ENCODE results near the gene PLB1. TPM values are rescaled to one million over a fixed set of nuclear protein-coding genes. Genes with fewer than 3 reads are reported as not detected.

The PLB1 gene
- total RNA-seq, 2 experiments from 2014 or later, result 1.3 to 1.6 TPM

- ATAC-seq (ENCODE audit: poor library complexity) (no peak), DNase-seq (peak in 1 of 14 experiments; percentile 17)
- Histone ChIP-seq H3K9me3 (ENCODE audit: control insufficient read depth in 1 of 2, insufficient read depth in 1 of 2, low read length in 2 of 2) (peaks cover 0 to 5% of the 10 kb centered on the region in 2 experiments), H3K27me3 (ENCODE audit: control insufficient read depth in 1 of 2, insufficient read depth in 2 of 2, low read length in 2 of 2) (no peaks in the 10 kb centered on the region), H3K4me3 (ENCODE audit: low read length) (no peak overlapping the region), H3K36me3 (ENCODE audit: insufficient read depth, low read length) (no peaks in the 10 kb centered on the region), H3K4me1 (ENCODE audit: insufficient read depth, low read length) (peaks cover 74% of the 10 kb centered on the region), H3K27ac (ENCODE audit: low read depth in 1 of 2, low read length in 2 of 2) (no peak overlapping the region)
- Mint-ChIP-seq H3K27ac (no peak overlapping the region), H3K4me1 (ENCODE audit: low read depth) (peaks cover 60% of the 10 kb centered on the region), H3K4me3 (no peak overlapping the region), H3K36me3 (ENCODE audit: low read depth) (no peaks in the 10 kb centered on the region), H3K9me3 (no peaks in the 10 kb centered on the region), H3K27me3 (no peaks in the 10 kb centered on the region)
- no peak for TF ChIP-seq CTCF (IDR thresholded peaks at IDR 0.05)
- intact Hi-C loops (cut with DNase I, micrococcal nuclease), result loop anchor here in 1 of 2 experiments (10.0 kb wide), 1 partner anchor 58 kb away; no protein-coding TSS in a partner anchor
- CTCF ChIA-PET, result no interaction called here
- POLR2A ChIA-PET, result interaction anchor here (1.1 to 7.7 kb wide), 2 partner anchors 32 to 125 kb away, joined by 3 to 49 read pairs; partner anchors contain the start of gene PPP1CB
Measured at GRCh38 chr2:28626891-28627421, 131.1 kb downstream of the PLB1 start.

- intact Hi-C loops (cut with DNase I, micrococcal nuclease), result loop anchor here in 1 of 2 experiments (10.0 kb wide), 1 partner anchor 57 kb away; no protein-coding TSS in a partner anchor
- Histone ChIP-seq H3K27ac (ENCODE audit: low read depth in 1 of 2, low read length in 2 of 2) (no peak overlapping the region), H3K4me1 (ENCODE audit: insufficient read depth, low read length) (peaks cover 65% of the 10 kb centered on the region), H3K36me3 (ENCODE audit: insufficient read depth, low read length) (no peaks in the 10 kb centered on the region), H3K27me3 (ENCODE audit: control insufficient read depth in 1 of 2, insufficient read depth in 2 of 2, low read length in 2 of 2) (no peaks in the 10 kb centered on the region), H3K9me3 (ENCODE audit: control insufficient read depth in 1 of 2, insufficient read depth in 1 of 2, low read length in 2 of 2) (peaks cover 0 to 5% of the 10 kb centered on the region in 2 experiments), H3K4me3 (ENCODE audit: low read length) (no peak overlapping the region)
- ATAC-seq (ENCODE audit: poor library complexity) (no peak), DNase-seq (peak in 1 of 14 experiments; percentile 27)
- H3K4me1 Mint-ChIP-seq (ENCODE audit: low read depth), result peaks cover 52% of the 10 kb centered on the region
- POLR2A ChIA-PET, result interaction anchor here (1.1 kb wide), 1 partner anchor 33 kb away, joined by 3 read pairs; no protein-coding TSS in a partner anchor
- H3K27me3 Mint-ChIP-seq, result no peaks in the 10 kb centered on the region
- no peak overlapping the region for H3K4me3 Mint-ChIP-seq
- no peaks in the 10 kb centered on the region for H3K9me3 Mint-ChIP-seq
- H3K27ac Mint-ChIP-seq, result no peak overlapping the region
- no peaks in the 10 kb centered on the region for H3K36me3 Mint-ChIP-seq (ENCODE audit: low read depth)
- CTCF ChIA-PET, result no interaction called here
- no peak for TF ChIP-seq CTCF (IDR thresholded peaks at IDR 0.05)
Measured at GRCh38 chr2:28627722-28628480, 132.0 kb downstream of the PLB1 start.

- Mint-ChIP-seq H3K27ac (no peak overlapping the region), H3K9me3 (no peaks in the 10 kb centered on the region), H3K36me3 (ENCODE audit: low read depth) (no peaks in the 10 kb centered on the region), H3K4me1 (ENCODE audit: low read depth) (peaks cover 46% of the 10 kb centered on the region), H3K27me3 (no peaks in the 10 kb centered on the region), H3K4me3 (no peak overlapping the region)
- H3K9me3 ChIP-seq (ENCODE audit: control insufficient read depth in 1 of 2, insufficient read depth in 1 of 2, low read length in 2 of 2), result peaks cover 0 to 3% of the 10 kb centered on the region in 2 experiments
- H3K4me3 ChIP-seq (ENCODE audit: low read length), result no peak overlapping the region
- H3K27ac ChIP-seq (ENCODE audit: low read depth in 1 of 2, low read length in 2 of 2), result no peak overlapping the region
- ChIA-PET CTCF (no interaction called here), POLR2A (no interaction called here)
- no peak for DNase-seq
- TF ChIP-seq CTCF (IDR thresholded peaks at IDR 0.05), result no peak
- intact Hi-C loops (cut with DNase I, micrococcal nuclease), result loop anchor here in 1 of 2 experiments (10.0 kb wide), 1 partner anchor 56 kb away; no protein-coding TSS in a partner anchor
- peaks cover 59% of the 10 kb centered on the region for H3K4me1 ChIP-seq (ENCODE audit: insufficient read depth, low read length)
- no peaks in the 10 kb centered on the region for H3K36me3 ChIP-seq (ENCODE audit: insufficient read depth, low read length)
- H3K27me3 ChIP-seq (ENCODE audit: control insufficient read depth in 1 of 2, insufficient read depth in 2 of 2, low read length in 2 of 2), result no peaks in the 10 kb centered on the region
- ATAC-seq (ENCODE audit: poor library complexity), result no peak
Measured at GRCh38 chr2:28628506-28628905, 132.6 kb downstream of the PLB1 start.

Data from CD4-positive, alpha-beta T cell (primary cell).